Natural killer cell (primary cell): ENCODE results near the gene RAB11FIP3. TPM values are rescaled to one million over a fixed set of nuclear protein-coding genes. Genes with fewer than 3 reads are reported as not detected.

ENCODE experiments used
- ATAC-seq, 3 donors: fragments of 150-1000 bp in 2 of 3; fragments of 200-7000 bp in 1 of 3; cut with Tn5 transposase; 1 replicate in 1 of 3; 2 replicates in 2 of 3; pipeline ENCODE4 v1.10.0; 2021; ENCODE audit warnings: mild to moderate bottlenecking in 2 of 3, moderate library complexity in 2 of 3
- DNase-seq, 2 donors: peaks; one replicate each; pipeline versions ENCODE4 v3.0.0 to v3.0.0-alpha.2; 2013 to 2021; ENCODE audit warnings: mixed read lengths in 1 of 2
- H3K27ac ChIP-seq: one replicate; pipeline ENCODE4 v1.5.1; 2013; ENCODE audit warnings: mild to moderate bottlenecking, low read length
- H3K27me3 ChIP-seq: one replicate; pipeline ENCODE4 v1.6.1; 2013; ENCODE audit warnings: low read length; ENCODE audit not compliant: control insufficient read depth, insufficient read depth
- H3K36me3 ChIP-seq: one replicate; pipeline ENCODE4 v1.6.1; 2013; ENCODE audit warnings: low read length; ENCODE audit not compliant: control insufficient read depth, insufficient read depth
- H3K4me1 ChIP-seq: one replicate; pipeline ENCODE4 v1.6.1; 2013; ENCODE audit warnings: low read length; ENCODE audit not compliant: control insufficient read depth, insufficient read depth
- H3K4me3 ChIP-seq: one replicate; pipeline ENCODE4 v1.5.1; 2013; ENCODE audit warnings: low read length
- H3K9me3 ChIP-seq: one replicate; pipeline ENCODE4 v1.6.1; 2013; ENCODE audit warnings: low read length; ENCODE audit not compliant: control insufficient read depth, insufficient read depth
- H3K27ac Mint-ChIP-seq, 2 donors: one replicate each; pipeline ENCODE4 v1.8.0; 2022; ENCODE audit warnings: mild to moderate bottlenecking in 2 of 2, mixed read lengths in 2 of 2, moderate library complexity in 1 of 2
- H3K27me3 Mint-ChIP-seq, 2 donors: one replicate each; pipeline ENCODE4 v1.8.0; 2022; ENCODE audit warnings: low read depth in 2 of 2, mixed read lengths in 2 of 2
- H3K36me3 Mint-ChIP-seq: one replicate; pipeline ENCODE4 v1.8.0; 2022; ENCODE audit warnings: mixed read lengths
- H3K4me1 Mint-ChIP-seq, 2 donors: one replicate each; pipeline ENCODE4 v1.8.0; 2022; ENCODE audit warnings: mixed read lengths in 2 of 2
- H3K4me3 Mint-ChIP-seq: one replicate; pipeline ENCODE4 v1.8.0; 2022; ENCODE audit warnings: mild to moderate bottlenecking, moderate library complexity, mixed read lengths
- H3K9me3 Mint-ChIP-seq, 2 donors: one replicate each; pipeline ENCODE4 v1.8.0; 2022; ENCODE audit warnings: mixed read lengths in 2 of 2
- WGBS: methylation state at CpG from one replicate; pipeline ENCODE4 v1.1.7; 2013; ENCODE audit warnings: missing lambda C conversion rate; ENCODE audit not compliant: insufficient coverage; 5-methylcytosine and 5-hydroxymethylcytosine counted together
- intact Hi-C: fragments of 100-400 bp; cut with micrococcal nuclease; formaldehyde crosslinking; loops from one replicate; pipeline ENCODE4 v1.14.2; 2022
- total RNA-seq, 4 donors: library from RNA; stranded (reverse); fragments of 120-200 nt in 1 of 4; gene quantifications; one replicate each; pipeline versions ENCODE4 v1.2.3 to v1.2.4, GENCODE V29; 2013 to 2022
- TF ChIP-seq, protein P1 (sequence below): fragments of 200-600 bp; IDR thresholded peaks from one replicate; pipeline ENCODE4 v1.8.0; 2022; ENCODE audit warnings: antibody characterized with exemption

The RAB11FIP3 gene
- total RNA-seq, 3 donors from 2014 or later (not counting 1 experiment from before 2014, with no cell fraction given) = 51.0 to 61.2 (median 55.3) TPM

- no peaks in the 10 kb centered on the region for H3K9me3 ChIP-seq
- no peaks in the 10 kb centered on the region for H3K27me3 ChIP-seq
- Mint-ChIP-seq H3K4me1 (peaks cover 6 to 12% of the 10 kb centered on the region in 2 donors), H3K27ac (no peak overlapping the region), H3K9me3 (no peaks in the 10 kb centered on the region), H3K27me3 (no peaks in the 10 kb centered on the region), H3K4me3 (no peak overlapping the region), H3K36me3 (no peaks in the 10 kb centered on the region)
- no peak overlapping the region for H3K27ac ChIP-seq
- ATAC-seq = no peak
- intact Hi-C loops = no loop called here
- no peaks in the 10 kb centered on the region for H3K36me3 ChIP-seq
- H3K4me1 ChIP-seq = peaks cover 21% of the 10 kb centered on the region
- WGBS = 90% methylated on average over 34 of the region's 34 CpGs
- H3K4me3 ChIP-seq = no peak overlapping the region
- no peak for DNase-seq
- TF ChIP-seq, protein P1, sequence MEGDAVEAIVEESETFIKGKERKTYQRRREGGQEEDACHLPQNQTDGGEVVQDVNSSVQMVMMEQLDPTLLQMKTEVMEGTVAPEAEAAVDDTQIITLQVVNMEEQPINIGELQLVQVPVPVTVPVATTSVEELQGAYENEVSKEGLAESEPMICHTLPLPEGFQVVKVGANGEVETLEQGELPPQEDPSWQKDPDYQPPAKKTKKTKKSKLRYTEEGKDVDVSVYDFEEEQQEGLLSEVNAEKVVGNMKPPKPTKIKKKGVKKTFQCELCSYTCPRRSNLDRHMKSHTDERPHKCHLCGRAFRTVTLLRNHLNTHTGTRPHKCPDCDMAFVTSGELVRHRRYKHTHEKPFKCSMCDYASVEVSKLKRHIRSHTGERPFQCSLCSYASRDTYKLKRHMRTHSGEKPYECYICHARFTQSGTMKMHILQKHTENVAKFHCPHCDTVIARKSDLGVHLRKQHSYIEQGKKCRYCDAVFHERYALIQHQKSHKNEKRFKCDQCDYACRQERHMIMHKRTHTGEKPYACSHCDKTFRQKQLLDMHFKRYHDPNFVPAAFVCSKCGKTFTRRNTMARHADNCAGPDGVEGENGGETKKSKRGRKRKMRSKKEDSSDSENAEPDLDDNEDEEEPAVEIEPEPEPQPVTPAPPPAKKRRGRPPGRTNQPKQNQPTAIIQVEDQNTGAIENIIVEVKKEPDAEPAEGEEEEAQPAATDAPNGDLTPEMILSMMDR = no peak
Observed at GRCh38 chr16:521381-522210, 96.1 kb downstream of the RAB11FIP3 start.

- peaks cover 6 to 14% of the 10 kb centered on the region in 2 donors for H3K4me1 Mint-ChIP-seq
- Histone ChIP-seq H3K36me3 (no peaks in the 10 kb centered on the region), H3K27me3 (no peaks in the 10 kb centered on the region), H3K4me3 (no peak overlapping the region), H3K4me1 (peaks cover 24% of the 10 kb centered on the region), H3K9me3 (no peaks in the 10 kb centered on the region), H3K27ac (no peak overlapping the region)
- H3K27me3 Mint-ChIP-seq = no peaks in the 10 kb centered on the region
- no peaks in the 10 kb centered on the region for H3K9me3 Mint-ChIP-seq
- intact Hi-C loops = no loop called here
- TF ChIP-seq, protein P1 = no peak
- H3K4me3 Mint-ChIP-seq = no peak overlapping the region
- no peaks in the 10 kb centered on the region for H3K36me3 Mint-ChIP-seq
- ATAC-seq = no peak
- 91% methylated on average over 23 of the region's 23 CpGs for WGBS
- DNase-seq = no peak
- peak overlapping the region in 1 of 2 donors; percentile 42 for H3K27ac Mint-ChIP-seq
Observed at GRCh38 chr16:522320-523096, 97.1 kb downstream of the RAB11FIP3 start.

- H3K27me3 ChIP-seq = no peaks in the 10 kb centered on the region
- ATAC-seq = no peak
Observed at GRCh38 chr16:523097-523741, 97.8 kb downstream of the RAB11FIP3 start.

More at GRCh38 chr16:523097-523741, 97.8 kb downstream of the RAB11FIP3 start:
- H3K27ac ChIP-seq = no peak overlapping the region
- peaks cover 26% of the 10 kb centered on the region for H3K4me1 ChIP-seq
- H3K9me3 ChIP-seq = no peaks in the 10 kb centered on the region
- no peaks in the 10 kb centered on the region for H3K9me3 Mint-ChIP-seq
- no peaks in the 10 kb centered on the region for H3K36me3 ChIP-seq
- peaks cover 6 to 14% of the 10 kb centered on the region in 2 donors for H3K4me1 Mint-ChIP-seq
- no peaks in the 10 kb centered on the region for H3K27me3 Mint-ChIP-seq
- intact Hi-C loops = no loop called here
- no peak overlapping the region for H3K4me3 ChIP-seq
- DNase-seq = no peak
- TF ChIP-seq, protein P1 = no peak
- H3K27ac Mint-ChIP-seq = peak overlapping the region; percentile 16 to 42
- H3K36me3 Mint-ChIP-seq = no peaks in the 10 kb centered on the region
- peak overlapping the region; percentile 21 for H3K4me3 Mint-ChIP-seq
- WGBS = 97% methylated on average over 22 of the region's 22 CpGs
